OCI-LY3 (cell line): ENCODE results near the gene NRG3.

Experiments used
- H2AFZ ChIP-seq: fragments of 200-600, 300-600 bp; shearing (Covaris generic); 2 replicates; pipeline ENCODE4 v1.6.0; 2014; ENCODE audit warnings: antibody characterized with exemption, low read depth, low read length
- H3K27ac ChIP-seq: fragments of 200-600, 300-600 bp; sonication (generic); 2 replicates; pipeline ENCODE4 v1.5.1; 2014; ENCODE audit warnings: mild to moderate bottlenecking, low read length, moderate library complexity, mixed read lengths
- H3K27me3 ChIP-seq: fragments of 200-600, 300-600 bp; sonication (generic); 2 replicates; pipeline ENCODE4 v1.6.1; 2014; ENCODE audit warnings: low read depth, low read length, mixed read lengths
- H3K36me3 ChIP-seq: fragments of 200-600, 300-600 bp; sonication (generic); replicated peaks from 2 replicates; pipeline ENCODE3; 2014; ENCODE audit warnings: low read depth, low read length, mixed read lengths
- H3K4me1 ChIP-seq: fragments of 300-600, 200-600 bp; sonication (generic); 2 replicates; pipeline ENCODE4 v1.6.1; 2014; ENCODE audit warnings: low read length, mixed read lengths
- H3K4me2 ChIP-seq: fragments of 200-600, 300-600 bp; sonication (generic); 2 replicates; pipeline ENCODE4 v1.6.1; 2014; ENCODE audit warnings: low read length, mixed read lengths
- H3K4me3 ChIP-seq: fragments of 300-600, 200-600 bp; sonication (generic); 2 replicates; pipeline ENCODE4 v1.5.1; 2014; ENCODE audit warnings: antibody characterized with exemption, mild to moderate bottlenecking, low read length, moderate library complexity
- H3K79me2 ChIP-seq: fragments of 300-600, 200-600 bp; shearing (Covaris generic); 2 replicates; pipeline ENCODE4 v1.6.1; 2014; ENCODE audit warnings: mild to moderate bottlenecking, low read length, mixed read lengths
- H3K9ac ChIP-seq: fragments of 300-600, 200-600 bp; shearing (Covaris generic); 2 replicates; pipeline ENCODE4 v1.6.0; 2014; ENCODE audit warnings: mild to moderate bottlenecking, low read length, moderate library complexity
- H3K9me3 ChIP-seq: fragments of 200-600, 300-600 bp; shearing (Covaris generic); 2 replicates; pipeline ENCODE4 v1.6.1; 2014; ENCODE audit warnings: low read length, mixed read lengths; ENCODE audit not compliant: insufficient read depth
- H4K20me1 ChIP-seq: fragments of 200-600, 300-600 bp; sonication (generic); 2 replicates; pipeline ENCODE4 v1.6.1; 2016; ENCODE audit warnings: low read length, mixed read lengths; ENCODE audit not compliant: insufficient read depth
- EZH2phosphoT487 ChIP-seq: fragments of 200-600 bp; shearing (Covaris generic); IDR thresholded peaks from 2 replicates; pipeline ENCODE4 v1.6.1; 2018; ENCODE audit warnings: antibody characterized with exemption, mixed run types, low read depth
- TF ChIP-seq, protein P1 (sequence below): fragments of 200-600, 300-600 bp; sonication (generic); IDR thresholded peaks from 2 replicates; pipeline ENCODE4 v1.5.1; 2014; ENCODE audit warnings: antibody characterized with exemption, low read length, low read depth

The NRG3 gene

DNA sequence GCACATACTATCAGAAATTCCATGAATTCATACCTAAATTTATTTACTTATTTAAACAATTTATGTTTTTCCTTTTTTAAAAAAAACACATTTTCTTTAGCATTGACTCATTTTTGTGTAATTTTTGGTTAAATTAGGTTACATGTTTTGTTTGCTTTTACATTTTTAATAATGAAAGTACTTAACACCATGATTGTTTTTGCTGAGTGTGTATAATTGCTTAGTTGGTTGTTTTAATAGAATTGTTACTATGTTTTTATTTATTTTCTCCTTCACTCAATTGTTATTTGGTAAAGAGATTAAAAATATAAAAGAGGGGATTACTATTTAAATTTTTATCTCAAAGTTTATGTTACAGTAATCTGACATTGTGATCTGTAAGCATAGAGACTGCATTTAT lies 508.4 kb downstream of the NRG3 start:
- H3K36me3 ChIP-seq: no peaks in the 10 kb centered on the region
- no peaks in the 10 kb centered on the region for H3K4me1 ChIP-seq
- H3K4me3 ChIP-seq: no peak overlapping the region
- H3K4me2 ChIP-seq: no peak overlapping the region
- H3K27me3 ChIP-seq: no peaks in the 10 kb centered on the region
- H2AFZ ChIP-seq: no peak overlapping the region
- H3K9me3 ChIP-seq: no peaks in the 10 kb centered on the region
- no peak overlapping the region for H3K9ac ChIP-seq
- no peaks in the 10 kb centered on the region for H3K79me2 ChIP-seq
- H3K27ac ChIP-seq: no peak overlapping the region
- no peaks in the 10 kb centered on the region for H4K20me1 ChIP-seq
- TF ChIP-seq, protein P1, sequence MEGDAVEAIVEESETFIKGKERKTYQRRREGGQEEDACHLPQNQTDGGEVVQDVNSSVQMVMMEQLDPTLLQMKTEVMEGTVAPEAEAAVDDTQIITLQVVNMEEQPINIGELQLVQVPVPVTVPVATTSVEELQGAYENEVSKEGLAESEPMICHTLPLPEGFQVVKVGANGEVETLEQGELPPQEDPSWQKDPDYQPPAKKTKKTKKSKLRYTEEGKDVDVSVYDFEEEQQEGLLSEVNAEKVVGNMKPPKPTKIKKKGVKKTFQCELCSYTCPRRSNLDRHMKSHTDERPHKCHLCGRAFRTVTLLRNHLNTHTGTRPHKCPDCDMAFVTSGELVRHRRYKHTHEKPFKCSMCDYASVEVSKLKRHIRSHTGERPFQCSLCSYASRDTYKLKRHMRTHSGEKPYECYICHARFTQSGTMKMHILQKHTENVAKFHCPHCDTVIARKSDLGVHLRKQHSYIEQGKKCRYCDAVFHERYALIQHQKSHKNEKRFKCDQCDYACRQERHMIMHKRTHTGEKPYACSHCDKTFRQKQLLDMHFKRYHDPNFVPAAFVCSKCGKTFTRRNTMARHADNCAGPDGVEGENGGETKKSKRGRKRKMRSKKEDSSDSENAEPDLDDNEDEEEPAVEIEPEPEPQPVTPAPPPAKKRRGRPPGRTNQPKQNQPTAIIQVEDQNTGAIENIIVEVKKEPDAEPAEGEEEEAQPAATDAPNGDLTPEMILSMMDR: no peak
- no peak for TF ChIP-seq EZH2phosphoT487

DNA sequence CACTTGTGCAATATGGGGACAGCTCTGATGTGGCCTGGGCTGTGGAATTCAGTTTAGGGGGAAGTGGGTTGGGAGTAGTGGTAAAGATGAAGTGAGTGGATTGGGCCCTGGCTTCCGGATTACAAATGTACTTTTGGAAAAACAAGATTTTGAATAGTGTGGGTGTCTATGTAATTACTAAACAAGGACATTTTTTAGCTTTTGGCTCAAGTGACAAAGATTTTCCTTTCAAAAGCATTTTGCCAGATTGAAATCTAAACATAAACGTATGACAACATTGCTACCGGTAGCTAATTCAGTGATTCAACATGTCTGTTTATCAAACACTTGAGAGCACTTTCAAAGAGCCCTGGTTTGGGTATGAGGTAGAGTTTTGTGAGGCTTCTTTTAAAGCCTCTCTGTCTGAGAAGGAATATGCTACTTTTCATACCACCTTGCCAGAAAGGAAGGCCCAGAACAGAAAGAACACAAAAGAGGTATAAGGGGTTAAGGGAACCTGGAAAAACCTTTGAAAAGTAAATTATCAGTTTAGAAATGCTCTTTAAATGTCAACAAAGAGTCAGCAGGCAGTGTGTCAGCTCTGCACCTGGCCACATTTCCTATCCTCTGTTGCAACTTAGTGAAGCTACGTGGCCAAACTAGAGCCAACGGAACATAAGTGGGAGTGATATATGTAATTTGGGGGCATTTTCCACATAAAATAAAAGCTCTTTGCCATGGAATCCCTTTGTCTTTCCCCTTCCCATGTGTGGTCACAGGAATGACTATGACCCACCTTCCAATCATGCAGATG lies 516.1 kb downstream of the NRG3 start:
- no peak for TF ChIP-seq EZH2phosphoT487
- TF ChIP-seq, protein P1: no peak

DNA sequence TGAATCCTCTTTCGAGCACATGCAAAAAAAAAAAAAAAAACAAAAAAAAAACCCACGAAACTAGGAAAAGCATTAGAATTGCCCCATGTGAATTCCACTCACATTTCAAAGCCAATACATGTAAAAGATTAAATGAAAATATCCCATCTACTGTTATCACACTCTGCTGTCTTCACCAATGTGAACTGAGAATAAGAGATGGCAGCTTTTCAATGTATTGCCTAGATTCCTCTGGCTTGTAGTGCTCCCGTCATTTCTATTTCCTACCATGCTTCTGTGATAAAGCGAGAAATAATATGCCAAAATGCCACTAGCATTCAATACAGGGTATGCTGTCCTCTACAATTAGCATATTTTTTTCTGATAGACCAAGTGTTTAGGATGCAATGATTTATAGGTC lies 517.0 kb downstream of the NRG3 start:
- Histone ChIP-seq H3K4me2 (no peak overlapping the region), H3K79me2 (no peaks in the 10 kb centered on the region), H3K27me3 (no peaks in the 10 kb centered on the region), H2AFZ (no peak overlapping the region), H3K4me3 (no peak overlapping the region), H4K20me1 (no peaks in the 10 kb centered on the region), H3K9me3 (peaks cover 6% of the 10 kb centered on the region; the same call in 1 of the 2 replicates), H3K27ac (no peak overlapping the region), H3K4me1 (no peaks in the 10 kb centered on the region), H3K36me3 (no peaks in the 10 kb centered on the region), H3K9ac (no peak overlapping the region)
- TF ChIP-seq, protein P1: no peak
- TF ChIP-seq EZH2phosphoT487: no peak

More for the DNA sequence above, 516.1 kb downstream of the NRG3 start:
- Histone ChIP-seq H3K27me3 (no peaks in the 10 kb centered on the region), H3K4me3 (no peak overlapping the region), H3K79me2 (no peaks in the 10 kb centered on the region), H3K9ac (no peak overlapping the region), H3K9me3 (peaks cover 6% of the 10 kb centered on the region; the same call in 1 of the 2 replicates), H2AFZ (no peak overlapping the region), H3K4me1 (no peaks in the 10 kb centered on the region), H3K36me3 (no peaks in the 10 kb centered on the region), H3K4me2 (no peak overlapping the region), H3K27ac (no peak overlapping the region), H4K20me1 (no peaks in the 10 kb centered on the region)

DNA sequence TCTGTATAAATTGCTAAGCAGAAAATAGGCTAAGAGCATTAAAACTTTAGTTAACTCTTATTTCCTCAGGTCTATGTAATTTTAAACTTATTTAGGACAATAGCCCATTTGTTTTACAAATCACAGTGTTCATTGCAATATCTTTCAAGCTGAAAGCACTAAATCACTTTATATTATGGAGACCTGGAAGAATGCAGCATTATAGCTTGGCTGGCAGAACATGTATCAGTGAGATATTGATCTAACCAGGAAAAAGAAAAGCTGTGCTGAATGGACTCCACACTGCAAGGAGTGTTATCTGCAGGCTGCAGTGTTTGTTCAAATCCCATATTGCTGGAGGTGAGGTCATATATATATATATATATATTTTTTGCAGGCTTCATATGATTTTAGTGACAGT lies 517.5 kb downstream of the NRG3 start:
- no peaks in the 10 kb centered on the region for H3K79me2 ChIP-seq
- H3K4me3 ChIP-seq: no peak overlapping the region
- TF ChIP-seq, protein P1: no peak
- no peak for TF ChIP-seq EZH2phosphoT487
- no peak overlapping the region for H3K9ac ChIP-seq
- no peak overlapping the region for H3K27ac ChIP-seq
- H3K9me3 ChIP-seq: peaks cover 6% of the 10 kb centered on the region; the same call in 1 of the 2 replicates
- H3K4me2 ChIP-seq: no peak overlapping the region
- H4K20me1 ChIP-seq: no peaks in the 10 kb centered on the region
- H3K4me1 ChIP-seq: no peaks in the 10 kb centered on the region
- H2AFZ ChIP-seq: no peak overlapping the region
- H3K27me3 ChIP-seq: no peaks in the 10 kb centered on the region
- no peaks in the 10 kb centered on the region for H3K36me3 ChIP-seq
